Measurements from ENCODE around the gene PTPRM. TPM values are rescaled to one million over a fixed set of nuclear protein-coding genes. Genes with fewer than 3 reads are reported as not detected.

Gene PTPRM
- polyA plus RNA-seq, 1 of the 3 experiments (the other 2 are of a cell fraction) = 16.0 TPM

GRCh38 chr18:8091035-8091434 is 523.9 kb downstream of the PTPRM start:
- H3K9ac ChIP-seq = no peak overlapping the region

More at GRCh38 chr18:8091035-8091434, 523.9 kb downstream of the PTPRM start:
- TF ChIP-seq RAD21 (IDR thresholded peaks at IDR 0.05; ENCODE audit: low read length) = no peak
- TF ChIP-seq USF2 (IDR thresholded peaks at IDR 0.05; ENCODE audit: borderline replicate concordance, low read depth, low read length) = no peak
- TF ChIP-seq EP300 (IDR thresholded peaks at IDR 0.05; ENCODE audit: borderline replicate concordance in 1 of 2, low read depth in 1 of 2, low read length in 1 of 2) = no peak
- no peak for TF ChIP-seq GATA2 (CRISPR knock-in tag; IDR thresholded peaks at IDR 0.05)
- TF ChIP-seq RFX5 (IDR thresholded peaks at IDR 0.05; ENCODE audit: low read length) = no peak
- no peak for TF ChIP-seq CTCF (IDR thresholded peaks at IDR 0.05)
- TF ChIP-seq ZBTB33 (IDR thresholded peaks at IDR 0.05; ENCODE audit: borderline replicate concordance, low read depth) = no peak
- no peak for TF ChIP-seq RXRA (IDR thresholded peaks at IDR 0.05; ENCODE audit: borderline replicate concordance, low read depth)
- no peak for TF ChIP-seq NRF1 (IDR thresholded peaks at IDR 0.05; ENCODE audit: low read depth, low read length)
- no peak for TF ChIP-seq FOSL2 (IDR thresholded peaks at IDR 0.05; ENCODE audit: borderline replicate concordance, low read depth)
- TF ChIP-seq TCF12 (IDR thresholded peaks at IDR 0.05) = no peak
- no peak for TF ChIP-seq USF1 (IDR thresholded peaks at IDR 0.05; ENCODE audit: borderline replicate concordance, low read depth)
- TF ChIP-seq EZH2phosphoT487 (IDR thresholded peaks at IDR 0.05; ENCODE audit: borderline replicate concordance, low read depth) = no peak
- no peak for TF ChIP-seq MAX (IDR thresholded peaks at IDR 0.05; ENCODE audit: low read depth)
- no peak for TF ChIP-seq YY1 (IDR thresholded peaks at IDR 0.05; ENCODE audit: low read depth)
- no peak for TF ChIP-seq RCOR1 (IDR thresholded peaks at IDR 0.05; ENCODE audit: low read length)
- ChIA-PET CTCF (no interaction called here), POLR2A (no interaction called here)
- Histone ChIP-seq H3K4me2 (no peak overlapping the region), H3K9me2 (no peaks in the 10 kb centered on the region), H3K27ac (ENCODE audit: low read depth in 2 of 2, low read length in 1 of 2) (no peak overlapping the region), H3F3A (replicated peaks; ENCODE audit: insufficient read depth) (no peaks in the 10 kb centered on the region), H3K79me2 (ENCODE audit: insufficient read depth) (no peaks in the 10 kb centered on the region), H3K27me3 (ENCODE audit: insufficient read depth) (no peaks in the 10 kb centered on the region), H3K9me3 (no peaks in the 10 kb centered on the region), H2AFZ (ENCODE audit: low read depth) (no peak overlapping the region), H4K20me1 (ENCODE audit: insufficient read depth) (no peaks in the 10 kb centered on the region), H3K4me1 (ENCODE audit: control insufficient read depth in 1 of 2, insufficient read depth in 2 of 2, low read depth in 1 of 2, low read length in 1 of 2) (no peaks in the 10 kb centered on the region; a peak in 1 of 4 replicates), H3K36me3 (replicated peaks in 1 of 2; ENCODE audit: control insufficient read depth in 1 of 2, insufficient read depth in 2 of 2, low read length in 1 of 2) (no peaks in the 10 kb centered on the region), H3K4me3 (ENCODE audit: low read depth in 2 of 2, low read length in 1 of 2) (no peak overlapping the region)
- 62% methylated on average over 2 of the region's 2 CpGs for WGBS (ENCODE audit: low lambda C conversion rate)
- DNase-seq = no peak
